ENCODE data around the gene LRRC1.
"Not testable (repeated sequence)": the region's sequence is repeated elsewhere in the genome, so short reads cannot be mapped to it uniquely, and the experiment has no call there.

LRRC1 gene

GRCh38 chr6:53794720-53795339, at the start of gene LRRC1:
TSS of gene LRRC1 (plus strand) at chr6:53795005. CDS start at chr6:53795257, 252 bp downstream.
- peak; percentile 87 for DNase-seq

GRCh38 chr6:53746442-53747103, 48.2 kb upstream of the LRRC1 start:
- no peak for DNase-seq

GRCh38 chr6:53750052-53750650, 44.7 kb upstream of the LRRC1 start:
- DNase-seq = no peak

- DNase-seq = no peak
These were observed 43.4 kb upstream of the LRRC1 start for GRCh38 chr6:53751417-53751816.

- no peak for DNase-seq
These were observed 42.4 kb upstream of the LRRC1 start for GRCh38 chr6:53752440-53752839.

- no peak for DNase-seq
These were observed 41.9 kb upstream of the LRRC1 start for GRCh38 chr6:53752856-53753255.

- DNase-seq = no peak
These were observed 40.5 kb upstream of the LRRC1 start for GRCh38 chr6:53754330-53754729.

GRCh38 chr6:53756396-53756795, 38.4 kb upstream of the LRRC1 start:
- DNase-seq = no peak

- DNase-seq = no peak
These were observed 36.3 kb upstream of the LRRC1 start for GRCh38 chr6:53758496-53758895.

- DNase-seq = no peak
These were observed 33.8 kb upstream of the LRRC1 start for GRCh38 chr6:53761036-53761435.

GRCh38 chr6:53765270-53765669, 29.5 kb upstream of the LRRC1 start:
- DNase-seq = no peak

GRCh38 chr6:53766930-53767329, 27.9 kb upstream of the LRRC1 start:
- DNase-seq = no peak

GRCh38 chr6:53767941-53768340, 26.9 kb upstream of the LRRC1 start:
- DNase-seq = no peak

- no peak for DNase-seq
These were observed 26.2 kb upstream of the LRRC1 start for GRCh38 chr6:53768636-53769035.

- DNase-seq = no peak
These were observed 24.0 kb upstream of the LRRC1 start for GRCh38 chr6:53770780-53771249.

GRCh38 chr6:53771785-53772624, 22.8 kb upstream of the LRRC1 start:
- no peak for DNase-seq

- no peak for DNase-seq
These were observed 21.6 kb upstream of the LRRC1 start for GRCh38 chr6:53773044-53773696.

- DNase-seq = not testable (repeated sequence)
These were observed 18.7 kb upstream of the LRRC1 start for GRCh38 chr6:53776152-53776551.

GRCh38 chr6:53784991-53785390, 9.8 kb upstream of the LRRC1 start:
- DNase-seq = not testable (repeated sequence)

- DNase-seq = no peak
These were observed 8.0 kb upstream of the LRRC1 start for GRCh38 chr6:53786832-53787231.

- DNase-seq = no peak
These were observed 3.9 kb upstream of the LRRC1 start for GRCh38 chr6:53790886-53791285.

- DNase-seq = no peak
These were observed 2.8 kb upstream of the LRRC1 start for GRCh38 chr6:53792016-53792415.

- no peak for DNase-seq
These were observed 1.9 kb upstream of the LRRC1 start for GRCh38 chr6:53792973-53793317.
